HG03439 (cell line): Measurements from ENCODE around the gene FABP1.

Experiments
- ATAC-seq: cut with Tn5 transposase; IDR thresholded peaks from one replicate; pipeline ENCODE4 v1.9.1; 2021; ENCODE audit warnings: mild to moderate bottlenecking, moderate library complexity; ENCODE audit not compliant: unreplicated experiment

The FABP1 gene

GRCh38 chr2:88127888-88128653, at the start of gene FABP1:
TSS of gene FABP1 (minus strand) at chr2:88128062. CDS start at chr2:88128017, 45 bp downstream.
- no peak for ATAC-seq

- no peak for ATAC-seq
These were observed 49.7 kb upstream of the FABP1 start for GRCh38 chr2:88177556-88177955.

GRCh38 chr2:88176352-88176984, 48.6 kb upstream of the FABP1 start:
- ATAC-seq, result no peak

GRCh38 chr2:88172882-88173281, 45.0 kb upstream of the FABP1 start:
- ATAC-seq, result no peak

GRCh38 chr2:88171966-88172365, 44.1 kb upstream of the FABP1 start:
- no peak for ATAC-seq

GRCh38 chr2:88170472-88170892, 42.6 kb upstream of the FABP1 start:
- ATAC-seq, result no peak

- no peak for ATAC-seq
These were observed 40.5 kb upstream of the FABP1 start for GRCh38 chr2:88168386-88168785.

- ATAC-seq, result no peak
These were observed 39.9 kb upstream of the FABP1 start for GRCh38 chr2:88167740-88168139.

GRCh38 chr2:88165332-88166003, 37.6 kb upstream of the FABP1 start:
- ATAC-seq, result no peak

- ATAC-seq, result no peak
These were observed 33.8 kb upstream of the FABP1 start for GRCh38 chr2:88161446-88162244.

GRCh38 chr2:88160517-88160916, 32.7 kb upstream of the FABP1 start:
- no peak for ATAC-seq

- no peak for ATAC-seq
These were observed 32.1 kb upstream of the FABP1 start for GRCh38 chr2:88159955-88160415.

GRCh38 chr2:88159481-88159880, 31.6 kb upstream of the FABP1 start:
- no peak for ATAC-seq

GRCh38 chr2:88148929-88149438, 21.1 kb upstream of the FABP1 start:
- ATAC-seq, result no peak

GRCh38 chr2:88147145-88147544, 19.3 kb upstream of the FABP1 start:
- ATAC-seq, result no peak

- ATAC-seq, result no peak
These were observed 18.7 kb upstream of the FABP1 start for GRCh38 chr2:88146590-88146989.

GRCh38 chr2:88144914-88145497, 17.1 kb upstream of the FABP1 start:
- ATAC-seq, result no peak

GRCh38 chr2:88144271-88144670, 16.4 kb upstream of the FABP1 start:
- ATAC-seq, result no peak

GRCh38 chr2:88141952-88142351, 14.1 kb upstream of the FABP1 start:
- no peak for ATAC-seq

- no peak for ATAC-seq
These were observed 11.9 kb upstream of the FABP1 start for GRCh38 chr2:88139804-88140203.
